Central memory CD8-positive, alpha-beta T cell (primary cell): Measurements from ENCODE around the gene SPEF1.
"Not testable (repeated sequence)": the region's sequence is repeated elsewhere in the genome, so short reads cannot be mapped to it uniquely, and the experiment has no call there.

Experiments used
- ATAC-seq: fragments of 150-1000 bp; cut with Tn5 transposase; replicated peaks from 2 replicates; pipeline ENCODE4 v1.10.0; 2022; ENCODE audit warnings: mild to moderate bottlenecking, moderate FRiP score, moderate number of reproducible peaks; ENCODE audit not compliant: poor library complexity, severe bottlenecking; ENCODE audit errors: extremely low read depth
- DNase-seq, 2 donors: peaks; one replicate each; pipeline ENCODE4 v3.0.0; 2021; ENCODE audit warnings: low spot score in 2 of 2
- H3K27ac Mint-ChIP-seq: one replicate; pipeline ENCODE4 v1.8.0; 2022; ENCODE audit warnings: low read depth, mild to moderate bottlenecking, moderate library complexity, mixed read lengths
- H3K27me3 Mint-ChIP-seq: one replicate; pipeline ENCODE4 v1.8.0; 2022; ENCODE audit warnings: mixed read lengths
- H3K36me3 Mint-ChIP-seq: one replicate; pipeline ENCODE4 v1.8.0; 2022; ENCODE audit warnings: mild to moderate bottlenecking, moderate library complexity, mixed read lengths; ENCODE audit not compliant: insufficient read depth
- H3K4me1 Mint-ChIP-seq: one replicate; pipeline ENCODE4 v1.8.0; 2022; ENCODE audit warnings: mixed read lengths
- H3K4me3 Mint-ChIP-seq: one replicate; pipeline ENCODE4 v1.8.0; 2022; ENCODE audit warnings: mild to moderate bottlenecking, moderate library complexity, mixed read lengths
- H3K9me3 Mint-ChIP-seq: one replicate; pipeline ENCODE4 v1.8.0; 2022; ENCODE audit warnings: mixed read lengths

SPEF1 gene

GRCh38 chr20:3794701-3795420 is 13.6 kb upstream of the SPEF1 start:
- no peaks in the 10 kb centered on the region for H3K9me3 Mint-ChIP-seq
- ATAC-seq (no peak), DNase-seq (no peak)
- peak overlapping the region; percentile 99 for H3K4me3 Mint-ChIP-seq
- peaks cover 37% of the 10 kb centered on the region for H3K4me1 Mint-ChIP-seq
- H3K27me3 Mint-ChIP-seq: no peaks in the 10 kb centered on the region
- H3K27ac Mint-ChIP-seq: peak overlapping the region; percentile 88
- peaks cover 27% of the 10 kb centered on the region for H3K36me3 Mint-ChIP-seq

DNA sequence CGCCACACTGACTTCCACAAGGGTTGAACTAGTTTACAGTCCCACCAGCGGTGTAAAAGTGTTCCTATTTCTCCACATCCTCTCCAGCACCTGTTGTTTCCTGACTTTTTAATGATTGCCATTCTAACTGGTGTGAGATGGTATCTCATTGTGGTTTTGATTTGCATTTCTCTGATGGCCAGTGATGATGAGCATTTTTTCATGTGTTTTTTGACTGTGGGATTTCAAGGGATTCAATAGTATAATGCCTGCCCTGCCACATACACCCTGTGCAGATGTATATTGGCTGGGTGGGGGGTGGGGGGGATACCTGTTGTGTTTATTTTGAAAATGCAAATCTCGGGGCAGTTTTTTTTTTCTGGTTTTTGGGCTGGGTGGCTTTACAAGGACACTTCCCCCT is 12.9 kb upstream of the SPEF1 start:
- H3K9me3 Mint-ChIP-seq, ATAC-seq, H3K27me3 Mint-ChIP-seq, H3K4me3 Mint-ChIP-seq, H3K27ac Mint-ChIP-seq, DNase-seq: not testable (repeated sequence)
- peaks cover 24% of the 10 kb centered on the region for H3K36me3 Mint-ChIP-seq
- peaks cover 31% of the 10 kb centered on the region for H3K4me1 Mint-ChIP-seq

- ATAC-seq, H3K9me3 Mint-ChIP-seq: not testable (repeated sequence)
- H3K4me3 Mint-ChIP-seq: peak overlapping the region; percentile 36
Observed at GRCh38 chr20:3789201-3789600, 8.0 kb upstream of the SPEF1 start.

DNA sequence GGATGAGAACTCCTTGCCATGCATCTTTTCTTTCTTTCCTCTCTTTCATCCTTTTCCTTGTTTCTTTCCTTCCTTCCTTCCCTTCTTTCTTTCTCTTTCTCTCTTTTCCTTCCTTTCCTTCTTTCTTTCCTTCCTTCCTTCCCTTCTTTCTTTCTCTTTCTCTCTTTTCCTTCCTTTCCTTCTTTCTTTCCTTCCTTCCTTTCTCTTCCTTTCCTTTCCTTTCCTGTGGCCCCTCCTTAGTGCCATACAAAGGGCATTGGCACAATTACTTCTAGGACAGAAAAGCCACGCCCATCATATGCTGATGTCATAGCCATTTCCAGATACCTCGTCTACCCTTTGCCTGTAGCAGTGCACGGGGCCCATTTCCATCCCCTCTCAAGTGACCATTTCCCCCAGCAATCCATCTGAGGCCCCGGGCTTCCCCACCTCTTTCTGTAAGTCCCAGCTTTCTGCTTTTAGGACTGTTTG is 7.5 kb upstream of the SPEF1 start:
- Mint-ChIP-seq H3K27me3 (no peaks in the 10 kb centered on the region), H3K27ac (peak overlapping the region; percentile 22), H3K36me3 (peaks cover 5% of the 10 kb centered on the region), H3K4me3 (peak overlapping the region; percentile 36), H3K9me3 (no peaks in the 10 kb centered on the region), H3K4me1 (peaks cover 28% of the 10 kb centered on the region)
- no peak for DNase-seq
- no peak for ATAC-seq

More at GRCh38 chr20:3789201-3789600, 8.0 kb upstream of the SPEF1 start:
- not testable (repeated sequence) for DNase-seq, H3K27me3 Mint-ChIP-seq, H3K36me3 Mint-ChIP-seq
- Mint-ChIP-seq H3K27ac (peak overlapping the region; percentile 22), H3K4me1 (peaks cover 26% of the 10 kb centered on the region)

- peaks cover 5% of the 10 kb centered on the region for H3K36me3 Mint-ChIP-seq
- no peaks in the 10 kb centered on the region for H3K27me3 Mint-ChIP-seq
- no peaks in the 10 kb centered on the region for H3K9me3 Mint-ChIP-seq
- peak overlapping the region; percentile 74 for H3K4me3 Mint-ChIP-seq
- H3K4me1 Mint-ChIP-seq: peaks cover 35% of the 10 kb centered on the region
- no peak for DNase-seq
- H3K27ac Mint-ChIP-seq: peak overlapping the region; percentile 13
- no peak for ATAC-seq
Observed at GRCh38 chr20:3787324-3788014, 6.2 kb upstream of the SPEF1 start.

DNA sequence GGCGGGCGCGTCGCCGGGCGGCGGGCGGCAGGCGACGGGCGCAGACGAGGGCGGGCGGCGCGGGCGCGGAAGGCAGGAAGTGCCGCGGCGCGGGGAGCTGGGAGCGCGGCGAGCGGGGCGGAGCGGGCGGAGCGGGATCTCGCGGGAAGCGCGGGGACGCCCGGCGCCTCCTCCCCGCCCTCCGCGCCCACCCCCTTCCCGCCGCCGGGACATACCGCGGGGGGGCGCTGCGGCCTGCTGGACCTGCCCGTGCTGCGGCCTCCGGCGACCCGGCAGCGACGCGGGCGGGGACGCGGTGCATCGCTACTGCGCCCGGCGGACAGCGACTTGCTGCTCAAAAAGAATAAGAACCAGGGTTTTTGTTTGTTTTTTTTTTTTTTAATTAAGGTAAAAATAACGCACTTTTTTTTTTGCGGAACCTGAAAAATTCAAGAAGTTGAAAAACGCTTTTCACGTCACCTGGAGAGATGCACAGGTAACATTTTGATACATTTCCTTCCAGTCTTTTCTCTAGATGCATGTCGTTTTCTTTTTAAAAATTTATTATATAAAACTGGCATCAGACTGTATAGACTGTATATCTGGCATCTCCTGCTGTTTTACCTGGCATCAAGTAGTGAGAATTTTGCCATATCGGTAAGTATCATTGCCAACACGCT is 5.5 kb upstream of the SPEF1 start, which contains the start of gene CENPB:
Gene CENPB (minus strand): TSS at position 76 of the 659 bp plus-strand sequence. CDS start 257 bp downstream, outside the sequence.
- ATAC-seq (peak; percentile 88), DNase-seq (peak; percentile 78 to 88)
- Mint-ChIP-seq H3K27me3 (no peaks in the 10 kb centered on the region), H3K27ac (peak within 1 kb of the TSS; percentile 13), H3K4me3 (peak within 1 kb of the TSS; percentile 74), H3K36me3 (peaks cover 5% of the 10 kb centered on the region), H3K4me1 (peaks cover 37% of the 10 kb centered on the region), H3K9me3 (no peaks in the 10 kb centered on the region)

- H3K27me3 Mint-ChIP-seq: no peaks in the 10 kb centered on the region
- no peak for ATAC-seq
- peaks cover 8% of the 10 kb centered on the region for H3K36me3 Mint-ChIP-seq
- H3K4me3 Mint-ChIP-seq: peak overlapping the region; percentile 74
- peaks cover 44% of the 10 kb centered on the region for H3K4me1 Mint-ChIP-seq
- DNase-seq: no peak
- no peaks in the 10 kb centered on the region for H3K9me3 Mint-ChIP-seq
- H3K27ac Mint-ChIP-seq: no peak overlapping the region
Observed at GRCh38 chr20:3786126-3786484, 4.9 kb upstream of the SPEF1 start.

- H3K9me3 Mint-ChIP-seq: no peaks in the 10 kb centered on the region
- H3K27me3 Mint-ChIP-seq: no peaks in the 10 kb centered on the region
- H3K4me1 Mint-ChIP-seq: peaks cover 50% of the 10 kb centered on the region
- H3K4me3 Mint-ChIP-seq: peak overlapping the region; percentile 74
- DNase-seq (no peak), ATAC-seq (no peak)
- H3K27ac Mint-ChIP-seq: peak overlapping the region; percentile 88
- peaks cover 8% of the 10 kb centered on the region for H3K36me3 Mint-ChIP-seq
Observed at GRCh38 chr20:3785240-3786125, 4.2 kb upstream of the SPEF1 start.

DNA sequence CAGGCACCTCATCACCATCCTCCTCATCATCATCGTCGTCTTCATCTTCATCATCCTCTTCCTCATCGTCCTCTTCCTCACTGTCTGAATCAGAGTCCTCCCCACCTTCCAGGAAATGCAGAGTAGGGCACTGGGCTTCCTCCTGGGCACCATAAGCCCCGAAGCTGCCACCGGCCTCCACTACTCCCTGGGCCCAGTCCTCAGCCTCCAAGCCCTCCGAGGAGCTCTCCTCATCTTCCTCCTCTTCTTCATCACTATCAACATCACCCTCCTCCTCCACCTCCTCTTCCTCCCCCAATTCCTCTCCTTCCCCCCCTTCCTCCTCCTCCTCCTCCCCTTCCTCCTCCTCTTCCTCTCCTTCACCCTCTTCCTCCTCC is 3.6 kb upstream of the SPEF1 start:
- DNase-seq (no peak), ATAC-seq (no peak)
- Mint-ChIP-seq H3K4me3 (peak overlapping the region; percentile 74), H3K36me3 (peaks cover 8% of the 10 kb centered on the region), H3K9me3 (no peaks in the 10 kb centered on the region), H3K4me1 (peaks cover 52% of the 10 kb centered on the region), H3K27me3 (no peaks in the 10 kb centered on the region), H3K27ac (peak overlapping the region; percentile 88)

GRCh38 chr20:3784216-3784853 is 3.1 kb upstream of the SPEF1 start:
- no peak for DNase-seq
- Mint-ChIP-seq H3K36me3 (peaks cover 8% of the 10 kb centered on the region), H3K27ac (peak overlapping the region; percentile 88), H3K4me3 (peak overlapping the region; percentile 74), H3K27me3 (no peaks in the 10 kb centered on the region), H3K4me1 (peaks cover 52% of the 10 kb centered on the region), H3K9me3 (no peaks in the 10 kb centered on the region)
- no peak for ATAC-seq

DNA sequence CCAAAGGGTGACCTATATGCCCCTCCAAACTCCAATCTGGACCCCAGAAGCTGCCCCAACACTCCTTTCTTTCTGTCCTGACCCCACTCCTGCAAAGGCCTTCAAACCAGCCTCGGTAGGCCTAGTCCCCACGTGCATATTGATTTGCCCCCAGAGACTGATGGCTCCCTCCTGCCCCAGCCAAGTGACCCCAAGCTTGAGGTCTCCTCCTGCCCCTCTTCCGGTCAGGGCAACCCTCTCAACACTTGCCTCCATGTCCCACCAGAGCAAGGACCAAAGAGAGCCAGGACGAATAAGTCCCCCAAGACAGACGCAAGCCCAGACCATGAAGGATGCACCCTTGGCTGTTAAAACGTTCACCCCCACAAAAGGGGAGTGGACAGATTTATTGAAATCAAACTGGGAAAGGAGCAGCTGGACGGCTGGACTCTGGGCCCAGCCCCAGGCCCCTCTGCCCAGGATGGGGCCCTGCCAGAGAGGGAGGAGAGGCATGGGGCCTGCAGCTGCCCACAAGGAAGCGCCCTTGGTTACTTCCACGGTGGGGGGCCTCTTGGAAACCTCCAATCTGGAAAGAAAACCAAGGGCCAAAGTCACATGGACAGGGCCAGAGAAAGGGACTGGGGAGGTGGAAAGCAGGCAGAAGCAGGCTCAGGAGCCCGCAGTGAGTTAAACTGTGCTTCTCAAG is 2.4 kb upstream of the SPEF1 start:
- no peak overlapping the region for H3K27ac Mint-ChIP-seq
- H3K9me3 Mint-ChIP-seq: no peaks in the 10 kb centered on the region
- ATAC-seq (no peak), DNase-seq (no peak)
- H3K4me1 Mint-ChIP-seq: peaks cover 46% of the 10 kb centered on the region
- no peaks in the 10 kb centered on the region for H3K27me3 Mint-ChIP-seq
- H3K4me3 Mint-ChIP-seq: no peak overlapping the region
- peaks cover 9% of the 10 kb centered on the region for H3K36me3 Mint-ChIP-seq
